Measurements from ENCODE around the gene PRKAG2. TPM values are rescaled to one million over a fixed set of nuclear protein-coding genes. Genes with fewer than 3 reads are reported as not detected.

The PRKAG2 gene
- total and polyA plus RNA-seq, 2 of the 8 experiments (the other 6 are each of a cell fraction or from before 2014, with no cell fraction given) = 7.5 to 18.1 TPM

Small RNA genes within 50 kb of the gene (small RNA-seq; reads per million reads assigned to genes)
- gene RF00019 (ENCODE audit: insufficient read depth) = not detected
- not detected for gene RNU6-604P (ENCODE audit: insufficient read depth)

Other genes with a start within 250 kb of the PRKAG2 start
- gene GALNTL5, start 79.3 kb upstream of the PRKAG2 start, total RNA-seq (2021; fragmentation: NEBNext Ultra II Directional; extraction: Animal tissue kit (Norgen Biotek cat#: 25700)) = not detected in 2 replicates
- 0.09 TPM in 1 of 2 replicates, not detected in the other for gene GALNTL5, start 79.3 kb upstream of the PRKAG2 start, polyA plus RNA-seq (2011; rRNA removed)
- gene GALNT11, start 148.6 kb upstream of the PRKAG2 start, total RNA-seq (2021; fragmentation: NEBNext Ultra II Directional; extraction: Animal tissue kit (Norgen Biotek cat#: 25700)) = 20.5 and 20.6 TPM in 2 replicates
- gene GALNT11, start 148.6 kb upstream of the PRKAG2 start, polyA plus RNA-seq (2011; rRNA removed) = 19.0 and 23.2 TPM in 2 replicates

All from H1 (cell line).